IMR-90 (cell line): ENCODE measurements around the gene NXPH2. TPM values are rescaled to one million over a fixed set of nuclear protein-coding genes. Genes with fewer than 3 reads are reported as not detected.

Source experiments
- ATAC-seq: fragments of 200-7000 bp; cut with Tn5 transposase; 2 replicates; pipeline ENCODE4 v1.9.1; 2020; ENCODE audit warnings: low read depth, mild to moderate bottlenecking, moderate library complexity
- BruUV-seq: library from RNA; stranded (reverse); fragments of 400-500 nt; replicated peaks from 2 replicates; lab custom pipeline; 2021; lab: Mats Ljungman, UMichigan
- CTCF ChIA-PET: fragments of 300-600 bp; formaldehyde crosslinking; extraction: SDS; loops from one replicate; lab custom pipeline; 2021; ENCODE audit warnings: antibody characterized with exemption; lab: Yijun Ruan, JAX
- POLR2A ChIA-PET: fragments of 300-600 bp; sonication (Branson Sonifier 250); formaldehyde crosslinking; loops from one replicate; lab custom pipeline; 2022; ENCODE audit warnings: antibody characterized with exemption; ENCODE audit not compliant: unreplicated experiment; lab: Charles Lee
- DNase-seq: peaks from one replicate; pipeline ENCODE4 v3.0.0; 2013
- H2AFZ ChIP-seq: replicated peaks from 2 replicates; pipeline ENCODE3; 2013; ENCODE audit warnings: low read length, mild to moderate bottlenecking; ENCODE audit not compliant: poor library complexity
- H2AK5ac ChIP-seq: 2 replicates; pipeline ENCODE4 v1.6.1; 2013; ENCODE audit warnings: low read depth, low read length, inconsistent platforms
- H2AK9ac ChIP-seq: replicated peaks from 2 replicates; pipeline ENCODE3; 2013; ENCODE audit warnings: mild to moderate bottlenecking, low read depth, low read length, moderate library complexity; ENCODE audit not compliant: poor library complexity
- H2BK120ac ChIP-seq: 2 replicates; pipeline ENCODE4 v1.6.1; 2013; ENCODE audit warnings: low read depth, low read length, inconsistent platforms
- H2BK15ac ChIP-seq: 3 replicates; pipeline ENCODE4 v1.6.1; 2013; ENCODE audit warnings: low read depth, low read length, inconsistent platforms
- H2BK20ac ChIP-seq: 2 replicates; pipeline ENCODE4 v1.6.1; 2013; ENCODE audit warnings: low read depth, mild to moderate bottlenecking, inconsistent platforms, low read length, moderate library complexity
- H2BK5ac ChIP-seq: 2 replicates; pipeline ENCODE4 v1.6.1; 2013; ENCODE audit warnings: mild to moderate bottlenecking, low read depth, low read length, inconsistent platforms; ENCODE audit not compliant: poor library complexity, severe bottlenecking
- H3K14ac ChIP-seq: replicated peaks from 2 replicates; pipeline ENCODE4 v1.6.1; 2013; ENCODE audit warnings: low read depth, low read length, inconsistent platforms
- H3K18ac ChIP-seq: 2 replicates; pipeline ENCODE4 v1.6.1; 2013; ENCODE audit warnings: low read depth, low read length, control low read depth
- H3K23ac ChIP-seq: 2 replicates; pipeline ENCODE4 v1.6.1; 2013; ENCODE audit warnings: low read depth, low read length, inconsistent platforms
- H3K27ac ChIP-seq: 2 replicates; pipeline ENCODE4 v1.5.1; 2013; ENCODE audit warnings: mild to moderate bottlenecking, control low read depth, low read length; ENCODE audit not compliant: insufficient read depth
- H3K27me3 ChIP-seq: 2 replicates; pipeline ENCODE4 v1.6.1; 2013; ENCODE audit warnings: low read length; ENCODE audit not compliant: control insufficient read depth, insufficient read depth
- H3K36me3 ChIP-seq: 2 replicates; pipeline ENCODE4 v1.6.1; 2013; ENCODE audit warnings: low read length, mixed read lengths; ENCODE audit not compliant: control insufficient read depth, insufficient read depth
- H3K4ac ChIP-seq: 2 replicates; pipeline ENCODE4 v1.6.1; 2013; ENCODE audit warnings: low read depth, low read length, inconsistent platforms
- H3K4me1 ChIP-seq: 2 replicates; pipeline ENCODE4 v1.6.1; 2013; ENCODE audit warnings: low read length, mixed read lengths; ENCODE audit not compliant: control insufficient read depth, insufficient read depth
- H3K4me2 ChIP-seq: 2 replicates; pipeline ENCODE4 v1.6.1; 2013; ENCODE audit warnings: low read depth, mild to moderate bottlenecking, control low read depth, low read length, moderate library complexity
- H3K4me3 ChIP-seq: 2 replicates; pipeline ENCODE4 v1.5.1; 2013; ENCODE audit warnings: low read depth, mild to moderate bottlenecking, control low read depth, low read length, moderate library complexity; ENCODE audit not compliant: insufficient read depth
- H3K56ac ChIP-seq: 2 replicates; pipeline ENCODE4 v1.6.1; 2013; ENCODE audit warnings: low read length, inconsistent platforms; ENCODE audit not compliant: insufficient read depth; ENCODE audit errors: extremely low read depth
- H3K79me1 ChIP-seq, 2 experiments: 2 replicates each; pipeline ENCODE4 v1.6.1; 2013; ENCODE audit warnings: low read length in 2 of 2, inconsistent platforms in 1 of 2, low read depth in 1 of 2
- H3K9ac ChIP-seq: 2 replicates; pipeline ENCODE4 v1.6.1; 2013; ENCODE audit warnings: low read depth, low read length, control low read depth
- H3K9me1 ChIP-seq: 2 replicates; pipeline ENCODE4 v1.6.1; 2013; ENCODE audit warnings: low read length, inconsistent platforms; ENCODE audit not compliant: insufficient read depth
- H3K9me3 ChIP-seq: 2 replicates; pipeline ENCODE4 v1.6.1; 2013; ENCODE audit warnings: low read length; ENCODE audit not compliant: control insufficient read depth, insufficient read depth
- H4K20me1 ChIP-seq: 2 replicates; pipeline ENCODE4 v1.6.1; 2013; ENCODE audit warnings: low read length, inconsistent platforms; ENCODE audit not compliant: insufficient read depth
- H4K5ac ChIP-seq: 2 replicates; pipeline ENCODE4 v1.6.1; 2013; ENCODE audit warnings: mild to moderate bottlenecking, low read depth, low read length, control low read depth
- H4K8ac ChIP-seq, 2 experiments: 2 replicates each; pipeline ENCODE4 v1.6.1; 2013; ENCODE audit warnings: low read depth in 2 of 2, low read length in 2 of 2, control low read depth in 1 of 2, inconsistent platforms in 1 of 2
- H4K91ac ChIP-seq: 2 replicates; pipeline ENCODE4 v1.6.1; 2013; ENCODE audit warnings: low read depth, low read length, inconsistent platforms; ENCODE audit not compliant: insufficient read depth
- BHLHE40 ChIP-seq: fragments of 150-350 bp; IDR thresholded peaks from 2 replicates; pipeline ENCODE4 v1.6.1; 2016; ENCODE audit warnings: mild to moderate bottlenecking, low read depth, low read length
- CTCF ChIP-seq: conservative IDR thresholded peaks from 2 replicates; pipeline ENCODE4 v1.5.1; 2012; ENCODE audit warnings: mild to moderate bottlenecking, low read depth, low read length, improper control_type of control experiment
- FOS ChIP-seq: fragments of 150-350 bp; IDR thresholded peaks from 2 replicates; pipeline ENCODE4 v1.6.1; 2016; ENCODE audit warnings: low read depth, low read length
- MAFK ChIP-seq: IDR thresholded peaks from 2 replicates; pipeline ENCODE4 v1.6.1; 2012; ENCODE audit warnings: low read depth, low read length, improper control_type of control experiment
- MAZ ChIP-seq: IDR thresholded peaks from 2 replicates; pipeline ENCODE4 v1.6.1; 2012; ENCODE audit warnings: low read depth, mild to moderate bottlenecking, low read length, improper control_type of control experiment, moderate library complexity, borderline replicate concordance
- MXI1 ChIP-seq: IDR thresholded peaks from 2 replicates; pipeline ENCODE4 v1.6.1; 2012; ENCODE audit warnings: low read depth, mild to moderate bottlenecking, low read length, moderate library complexity, borderline replicate concordance
- NFE2L2 ChIP-seq: fragments of 150-350 bp; IDR thresholded peaks from 2 replicates; pipeline ENCODE4 v1.6.1; 2016; ENCODE audit warnings: low read depth, mild to moderate bottlenecking, low read length
- POLR2A ChIP-seq: IDR thresholded peaks from 2 replicates; pipeline ENCODE4 v1.6.1; 2012; ENCODE audit warnings: mild to moderate bottlenecking, low read depth, low read length
- RFX5 ChIP-seq: IDR thresholded peaks from 2 replicates; pipeline ENCODE4 v1.8.0; 2012; ENCODE audit warnings: low read depth, mild to moderate bottlenecking, low read length, moderate library complexity
- SMC3 ChIP-seq: fragments of 150-350 bp; IDR thresholded peaks from 2 replicates; pipeline ENCODE4 v1.6.1; 2016; ENCODE audit warnings: low read depth, mild to moderate bottlenecking, antibody characterized with exemption, low read length, moderate library complexity
- WGBS, 2 experiments: methylation state at CpG; one replicate each; pipeline versions ENCODE4 v1.1.5 to v1.1.7; 2013; ENCODE audit warnings: missing lambda C conversion rate in 2 of 2; ENCODE audit not compliant: insufficient read length in 1 of 2; ENCODE audit errors: extremely low coverage in 2 of 2; 5-methylcytosine and 5-hydroxymethylcytosine counted together
- dilution Hi-C: fragments of 300-500 bp; cut with HindIII; formaldehyde crosslinking; loops from one replicate; pipeline ENCODE4 v1.14.3; 2018; ENCODE audit warnings: low sequenced_read_pairs; ENCODE audit not compliant: unreplicated experiment
- in situ Hi-C: fragments of 300-500 bp; cut with MboI; formaldehyde crosslinking; loops from 3 replicates; pipeline ENCODE4 v1.14.3; 2019; ENCODE audit warnings: low sequenced_read_pairs, inconsistent platforms, mixed read lengths
- intact Hi-C: fragments of 100-400 bp; cut with micrococcal nuclease; formaldehyde crosslinking; loops from 2 replicates; pipeline ENCODE4 v1.10.0; 2022
- polyA plus RNA-seq, 3 experiments: library from polyadenylated mRNA; depleted of rRNA; stranded (reverse); fragments of >200 nt; gene quantifications; 2 replicates each; pipeline ENCODE4 v1.2.3, GENCODE V29; 2012; ENCODE audit warnings: low replicate concordance in 1 of 3
- total RNA-seq: library from RNA; depleted of rRNA; stranded (reverse); fragments of >200 nt; gene quantifications from 2 replicates; pipeline ENCODE4 v1.2.3, GENCODE V29; 2012

NXPH2 gene
- total and polyA plus RNA-seq, 2 of the 4 experiments (the other 2 are of a cell fraction) = not detected

GRCh38 chr2:138712212-138712979, 67.8 kb downstream of the NXPH2 start:
- Histone ChIP-seq H2AFZ (no peak overlapping the region), H3K9me1 (peaks cover 3% of the 10 kb centered on the region; the same call in 1 of the 2 replicates), H3K56ac (no peak overlapping the region), H2AK5ac (no peak overlapping the region), H3K4me3 (no peak overlapping the region), H3K4me2 (no peak overlapping the region), H3K9ac (no peak overlapping the region), H3K27me3 (no peaks in the 10 kb centered on the region), H3K14ac (no peak overlapping the region), H2BK20ac (no peak overlapping the region), H4K91ac (no peak overlapping the region), H3K9me3 (no peaks in the 10 kb centered on the region), H2BK120ac (no peak overlapping the region), H4K5ac (no peak overlapping the region), H2BK5ac (no peak overlapping the region), H2AK9ac (no peak overlapping the region), H3K36me3 (no peaks in the 10 kb centered on the region), H3K18ac (no peak overlapping the region), H3K4me1 (peaks cover 8% of the 10 kb centered on the region; the same call in 1 of the 2 replicates), H4K20me1 (no peaks in the 10 kb centered on the region), H2BK15ac (no peak overlapping the region), H3K79me1 (no peaks in the 10 kb centered on the region), H3K27ac (no peak overlapping the region), H3K23ac (no peak overlapping the region), H4K8ac (no peak overlapping the region), H3K4ac (no peak overlapping the region)
- in situ Hi-C loops = no loop called here
- no TSS peak for BruUV-seq
- WGBS, 2 experiments = 0% methylated on average over 1 of the region's 4 CpGs; no CpG with 5 or more reads in 1 of the 2 experiments
- ATAC-seq (no peak), DNase-seq (peak; percentile 17)
- POLR2A ChIA-PET = no interaction called here
- CTCF ChIA-PET = no interaction called here
- TF ChIP-seq MAFK (no peak), MXI1 (no peak), SMC3 (no peak), NFE2L2 (no peak), BHLHE40 (no peak), FOS (no peak), MAZ (no peak), RFX5 (no peak), POLR2A (no peak), CTCF (no peak)
- dilution Hi-C loops = no loop called here
- intact Hi-C loops = no loop called here
